OCI-LY1 (cell line): ENCODE results near the gene FHIT.

Experiments used
- H2AFZ ChIP-seq: fragments of 200-600 bp; sonication (generic), shearing (Covaris generic); 2 replicates; pipeline ENCODE4 v1.6.0; 2014; ENCODE audit warnings: antibody characterized with exemption, mild to moderate bottlenecking, low read length
- H3F3A ChIP-seq: fragments of 200-600 bp; sonication (generic), shearing (Covaris generic); 2 replicates; pipeline ENCODE4 v1.6.0; 2014; ENCODE audit warnings: mild to moderate bottlenecking, antibody characterized with exemption, low read length, moderate library complexity; ENCODE audit not compliant: insufficient read depth
- H3K27ac ChIP-seq: fragments of 200-600 bp; sonication (generic); 2 replicates; pipeline ENCODE4 v1.5.1; 2014; ENCODE audit warnings: low read length, mixed run types, mild to moderate bottlenecking, low read depth; ENCODE audit not compliant: poor library complexity, severe bottlenecking
- H3K27me3 ChIP-seq: fragments of 200-600 bp; sonication (generic); 2 replicates; pipeline ENCODE4 v1.6.0; 2014; ENCODE audit warnings: antibody characterized with exemption, mild to moderate bottlenecking, low read length, moderate library complexity; ENCODE audit not compliant: insufficient read depth
- H3K36me3 ChIP-seq: fragments of 200-600 bp; sonication (generic); 2 replicates; pipeline ENCODE4 v1.6.1; 2014; ENCODE audit warnings: mild to moderate bottlenecking, antibody characterized with exemption, low read length, moderate library complexity, mixed read lengths; ENCODE audit not compliant: insufficient read depth
- H3K4me1 ChIP-seq: fragments of 200-600 bp; sonication (generic); 2 replicates; pipeline ENCODE4 v1.5.1; 2014; ENCODE audit warnings: mild to moderate bottlenecking, low read length, moderate library complexity; ENCODE audit not compliant: insufficient read depth, severe bottlenecking
- H3K4me2 ChIP-seq: fragments of 200-600 bp; sonication (generic), shearing (Covaris generic); 2 replicates; pipeline ENCODE4 v1.6.1; 2014; ENCODE audit warnings: low read length
- H3K4me3 ChIP-seq: fragments of 200-600 bp; sonication (generic); 2 replicates; pipeline ENCODE4 v1.5.1; 2014; ENCODE audit warnings: low read length, low read depth, mild to moderate bottlenecking, mixed read lengths; ENCODE audit not compliant: poor library complexity, severe bottlenecking
- H3K79me2 ChIP-seq: fragments of 200-600 bp; shearing (Covaris generic); 2 replicates; pipeline ENCODE4 v1.6.1; 2016; ENCODE audit warnings: mixed run types, low read length, mixed read lengths; ENCODE audit not compliant: insufficient read depth
- H3K9ac ChIP-seq: fragments of 200-600 bp; sonication (generic), shearing (Covaris generic); 2 replicates; pipeline ENCODE4 v1.6.1; 2014; ENCODE audit warnings: mild to moderate bottlenecking, low read length, mixed read lengths
- H3K9me2 ChIP-seq: fragments of 200-600 bp; sonication (generic), shearing (Covaris generic); 2 replicates; pipeline ENCODE4 v1.6.1; 2014; ENCODE audit warnings: low read depth, mild to moderate bottlenecking, low read length, mixed read lengths
- H3K9me3 ChIP-seq: fragments of 200-600 bp; shearing (Covaris generic); 2 replicates; pipeline ENCODE4 v1.6.1; 2014; ENCODE audit warnings: low read length, mixed read lengths
- H4K20me1 ChIP-seq: fragments of 200-600 bp; sonication (generic), shearing (Covaris generic); 2 replicates; pipeline ENCODE4 v1.6.0; 2016; ENCODE audit warnings: mild to moderate bottlenecking, low read length; ENCODE audit not compliant: insufficient read depth
- CTCF ChIP-seq: fragments of 200-600 bp; sonication (generic), shearing (Covaris generic); IDR thresholded peaks from 2 replicates; pipeline ENCODE4 v1.5.1; 2017; ENCODE audit warnings: mild to moderate bottlenecking, antibody characterized with exemption, low read length, moderate library complexity, mixed read lengths
- EZH2 ChIP-seq: fragments of 200-600 bp; sonication (generic), shearing (Covaris generic); IDR thresholded peaks from 2 replicates; pipeline ENCODE4 v1.8.0; 2017; ENCODE audit warnings: borderline replicate concordance, mixed run types, mild to moderate bottlenecking, antibody characterized with exemption, low read length, moderate library complexity, mixed read lengths

The FHIT gene

GRCh38 chr3:59970376-59970775 lies 1280.9 kb downstream of the FHIT start:
- Histone ChIP-seq H3K9me2 (no peaks in the 10 kb centered on the region), H3K79me2 (no peaks in the 10 kb centered on the region), H3K4me3 (no peak overlapping the region), H3K27ac (no peak overlapping the region), H3K9ac (no peak overlapping the region), H3K9me3 (no peaks in the 10 kb centered on the region), H3K27me3 (no peaks in the 10 kb centered on the region), H2AFZ (no peak overlapping the region), H4K20me1 (no peaks in the 10 kb centered on the region), H3K36me3 (no peaks in the 10 kb centered on the region), H3K4me2 (no peak overlapping the region), H3F3A (no peaks in the 10 kb centered on the region), H3K4me1 (no peaks in the 10 kb centered on the region)
- TF ChIP-seq EZH2: no peak
- no peak for TF ChIP-seq CTCF

DNA sequence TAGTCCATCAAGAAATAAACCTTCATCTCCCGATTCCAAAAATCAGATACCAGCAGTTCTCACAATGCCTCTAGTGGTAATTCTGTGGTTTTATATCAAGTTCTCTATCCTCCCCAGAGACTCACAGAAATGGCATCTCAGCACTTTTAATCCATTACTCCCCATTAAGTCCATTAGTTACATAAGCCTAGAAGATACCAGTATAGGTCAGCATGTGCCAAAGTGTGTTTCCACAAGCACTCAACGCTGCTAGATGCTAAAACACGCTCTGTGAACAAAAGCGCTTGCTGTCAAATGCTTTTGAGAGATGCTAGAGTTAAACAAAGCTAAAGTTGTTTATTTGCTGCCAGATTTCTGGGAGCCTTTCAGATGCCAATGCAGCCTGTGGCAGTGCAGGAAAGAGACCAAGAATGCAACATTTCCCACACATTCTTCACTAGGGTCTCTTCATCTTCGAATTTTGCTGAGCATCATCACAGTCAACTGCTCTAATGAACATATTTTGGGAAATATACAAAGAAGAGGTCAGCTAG lies 1282.7 kb downstream of the FHIT start:
- no peaks in the 10 kb centered on the region for H3K9me2 ChIP-seq
- no peaks in the 10 kb centered on the region for H3K4me1 ChIP-seq
- H3F3A ChIP-seq: no peaks in the 10 kb centered on the region
- no peaks in the 10 kb centered on the region for H3K79me2 ChIP-seq
- H2AFZ ChIP-seq: no peak overlapping the region
- no peaks in the 10 kb centered on the region for H3K9me3 ChIP-seq
- no peak overlapping the region for H3K27ac ChIP-seq
- H4K20me1 ChIP-seq: no peaks in the 10 kb centered on the region
- no peak for TF ChIP-seq EZH2
- no peak for TF ChIP-seq CTCF
- no peaks in the 10 kb centered on the region for H3K27me3 ChIP-seq
- H3K9ac ChIP-seq: no peak overlapping the region
- no peak overlapping the region for H3K4me2 ChIP-seq
- H3K4me3 ChIP-seq: no peak overlapping the region
- H3K36me3 ChIP-seq: no peaks in the 10 kb centered on the region

- Histone ChIP-seq H3K79me2 (no peaks in the 10 kb centered on the region), H4K20me1 (no peaks in the 10 kb centered on the region), H3K9me3 (no peaks in the 10 kb centered on the region), H2AFZ (no peak overlapping the region), H3F3A (no peaks in the 10 kb centered on the region), H3K27me3 (no peaks in the 10 kb centered on the region), H3K9ac (no peak overlapping the region), H3K4me1 (no peaks in the 10 kb centered on the region), H3K4me2 (no peak overlapping the region), H3K27ac (no peak overlapping the region), H3K36me3 (no peaks in the 10 kb centered on the region), H3K9me2 (no peaks in the 10 kb centered on the region), H3K4me3 (no peak overlapping the region)
- TF ChIP-seq EZH2: no peak
- TF ChIP-seq CTCF: no peak
Observed at GRCh38 chr3:59963676-59964075, 1287.6 kb downstream of the FHIT start.
